ENCODE results near the gene JUNB.

- TF ChIP-seq POLR2AphosphoS5 (IDR thresholded peaks at IDR 0.05; ENCODE audit: low read length) (no peak), JUND (IDR thresholded peaks at IDR 0.05; ENCODE audit: low read depth, low read length) (no peak), GABPA (IDR thresholded peaks at IDR 0.05; ENCODE audit: low read depth) (no peak), CTCF (IDR thresholded peaks at IDR 0.05 in 2 of 3, conservative IDR thresholded peaks at IDR 0.05 in 1 of 3; ENCODE audit: control insufficient read depth in 2 of 3, extremely low read depth in 1 of 3, insufficient read depth in 1 of 3, low read depth in 3 of 3, low read length in 3 of 3) (no peak), BCL11A (IDR thresholded peaks at IDR 0.05; ENCODE audit: low read depth, low read length) (no peak), ZBTB4 (CRISPR knock-in tag; IDR thresholded peaks at IDR 0.05) (no peak), SMC3 (IDR thresholded peaks at IDR 0.05; ENCODE audit: borderline replicate concordance, low read length) (no peak), E2F8 (IDR thresholded peaks at IDR 0.05; ENCODE audit: low read depth, partially characterized antibody) (no peak), FOS (IDR thresholded peaks at IDR 0.05; ENCODE audit: borderline replicate concordance, extremely low read depth, insufficient read length) (no peak), TARDBP (IDR thresholded peaks at IDR 0.05; ENCODE audit: borderline replicate concordance) (no peak), EP300 (IDR thresholded peaks at IDR 0.05; ENCODE audit: borderline replicate concordance in 1 of 2, control insufficient read depth in 1 of 2, low read depth in 2 of 2, low read length in 2 of 2) (no peak), TAF1 (IDR thresholded peaks at IDR 0.05; ENCODE audit: borderline replicate concordance, low read depth, low read length) (no peak), RFX5 (IDR thresholded peaks at IDR 0.05; ENCODE audit: low read depth, low read length) (no peak), CBFB (IDR thresholded peaks at IDR 0.05; ENCODE audit: low read depth) (no peak)
Observed at GRCh38 chr19:12815088-12815487, 23.8 kb downstream of the JUNB start.

Measured in GM12878 (cell line).